Right ventricle myocardium inferior (tissue), 1 donor: ENCODE data around the gene TRIM28. TPM values are rescaled to one million over a fixed set of nuclear protein-coding genes. Genes with fewer than 3 reads are reported as not detected.
A peak's percentile ranks its signal among the peaks of the same experiment; 100 is the strongest.
"Not testable (repeated sequence)": the region's sequence is repeated elsewhere in the genome, so short reads cannot be mapped to it uniquely, and the experiment has no call there.

Source experiments
- ATAC-seq: fragments of 200-7000 bp; cut with Tn5 transposase; one replicate; pipeline ENCODE4 v1.9.1; 2020; ENCODE audit warnings: mild to moderate bottlenecking, moderate library complexity
- DNase-seq: peaks from one replicate; pipeline ENCODE4 v3.0.0; 2021; ENCODE audit errors: missing footprints
- intact Hi-C: fragments of 100-400 bp; cut with DNase I; formaldehyde crosslinking; loops from one replicate; pipeline ENCODE4 v1.11.0; 2022
- long read RNA-seq: library from polyadenylated mRNA; unstranded; transcript quantifications from one replicate; pipeline ENCODE4 v2.0.0, GENCODE V29; 2021
- total RNA-seq: library from RNA; stranded (reverse); fragmentation: NEBNext Ultra II Directional; extraction: Animal tissue kit (Norgen Biotek cat#: 25700); gene quantifications from one replicate; pipeline ENCODE4 v1.2.1, GENCODE V29; 2021
- donor health status: DM: no; HTN: yes; CAD: no; lungs with severe emphysema.

The TRIM28 gene
- total RNA-seq = 143 TPM
- long read RNA-seq, transcript TRIM28-201 (17 exons, 2,960 nt) = major isoform, 95 of 119 reads
- long read RNA-seq, partial matches to known transcripts = 13 of 119 reads
- long read RNA-seq, other reads (novel, unspliced or antisense) = 10 of 119 reads

DNA sequence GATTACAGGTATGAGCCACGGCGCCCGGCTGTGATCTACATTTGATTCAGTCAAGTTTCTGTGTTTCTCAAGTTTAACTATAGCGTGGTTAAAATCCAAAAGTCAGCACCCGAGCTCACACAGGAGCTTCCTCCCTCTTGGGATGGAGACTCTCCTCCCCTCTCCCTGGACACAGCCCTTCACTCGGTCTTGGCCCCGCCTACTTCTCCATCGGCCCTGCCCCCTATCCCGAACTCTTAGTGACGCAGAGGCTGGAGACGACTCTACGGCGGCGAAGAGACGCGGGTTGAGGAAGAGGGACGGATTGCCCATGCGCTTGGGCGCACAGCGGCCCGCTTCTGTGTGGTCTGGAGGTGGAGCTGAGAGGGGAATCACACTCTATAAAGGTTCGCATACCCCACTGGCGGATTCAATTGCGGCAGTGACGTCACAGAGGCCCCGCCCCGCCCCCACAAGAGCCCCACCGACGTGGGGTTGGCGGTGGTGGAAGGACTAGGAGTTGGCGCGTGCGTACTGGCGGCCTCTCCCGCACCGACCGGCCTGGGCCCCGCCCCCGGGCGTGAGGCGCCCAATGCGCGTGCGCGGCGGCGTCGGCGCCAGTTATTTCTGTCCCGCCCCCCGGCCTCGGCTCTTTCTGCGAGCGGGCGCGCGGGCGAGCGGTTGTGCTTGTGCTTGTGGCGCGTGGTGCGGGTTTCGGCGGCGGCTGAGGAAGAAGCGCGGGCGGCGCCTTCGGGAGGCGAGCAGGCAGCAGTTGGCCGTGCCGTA lies at the start of gene TRIM28:
TSS of gene TRIM28 (plus strand) at position 239 of the 765 bp plus-strand sequence. CDS start 694 bp downstream, outside the sequence.
- DNase-seq (peak; percentile 98), ATAC-seq (peak; percentile 97)
- intact Hi-C loops = loop anchor here (1.0 kb wide), 1 partner anchor 24 kb away; no protein-coding TSS in a partner anchor

- intact Hi-C loops = no loop called here
- DNase-seq (no peak), ATAC-seq (no peak)
These were observed 46.2 kb upstream of the TRIM28 start for GRCh38 chr19:58497634-58498170.

- intact Hi-C loops = no loop called here
- ATAC-seq (peak; percentile 12), DNase-seq (no peak)
These were observed 45.4 kb upstream of the TRIM28 start for GRCh38 chr19:58498316-58499020.

DNA sequence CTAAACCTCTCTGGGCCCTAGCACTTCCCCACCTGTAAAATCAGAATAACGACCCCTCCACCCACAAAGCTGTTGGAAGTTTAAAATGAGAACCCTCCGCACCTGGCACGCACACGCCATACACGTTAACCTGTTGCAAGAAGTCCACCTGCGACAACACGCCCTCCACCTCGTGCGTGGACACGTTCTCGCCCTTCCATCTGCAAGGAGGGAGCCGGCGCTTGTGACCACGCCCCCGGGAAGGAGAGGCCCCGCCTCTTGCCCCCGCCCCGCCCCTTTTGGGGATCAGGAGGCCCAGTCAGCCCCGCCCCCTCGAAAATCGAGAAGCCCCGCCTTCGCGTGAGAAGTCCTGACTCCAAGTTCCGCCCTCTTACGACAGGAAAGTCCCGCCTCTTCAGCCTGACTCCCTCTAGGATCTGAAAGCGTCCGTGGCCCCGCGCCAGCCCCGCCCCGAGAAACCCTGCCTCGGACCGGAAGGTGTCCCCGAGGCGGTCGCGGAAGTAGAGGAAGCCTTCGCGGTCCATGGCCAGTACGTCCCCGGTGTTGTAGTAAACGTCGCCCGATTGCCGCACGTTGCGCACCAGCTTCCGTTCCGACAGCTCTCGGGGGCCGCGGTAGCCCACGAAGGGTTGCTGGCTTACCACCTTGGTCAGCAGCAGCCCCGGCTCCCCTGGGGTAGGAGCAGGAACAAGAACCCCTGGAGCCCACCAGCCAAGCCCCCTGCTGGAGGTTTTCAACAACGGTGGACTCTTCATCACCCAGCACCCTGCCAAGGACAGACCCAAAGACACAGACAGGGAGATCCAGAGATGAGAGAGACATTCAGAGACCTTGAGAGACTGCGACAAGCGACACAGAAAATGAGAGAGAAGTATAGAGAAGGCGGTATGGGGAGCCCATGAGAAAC lies 44.6 kb upstream of the TRIM28 start:
- intact Hi-C loops = no loop called here
- peak; percentile 99 for DNase-seq
- ATAC-seq = peak; percentile 98

- no peak for ATAC-seq
- DNase-seq = no peak
- intact Hi-C loops = no loop called here
These were observed 43.6 kb upstream of the TRIM28 start for GRCh38 chr19:58500242-58500641.

DNA sequence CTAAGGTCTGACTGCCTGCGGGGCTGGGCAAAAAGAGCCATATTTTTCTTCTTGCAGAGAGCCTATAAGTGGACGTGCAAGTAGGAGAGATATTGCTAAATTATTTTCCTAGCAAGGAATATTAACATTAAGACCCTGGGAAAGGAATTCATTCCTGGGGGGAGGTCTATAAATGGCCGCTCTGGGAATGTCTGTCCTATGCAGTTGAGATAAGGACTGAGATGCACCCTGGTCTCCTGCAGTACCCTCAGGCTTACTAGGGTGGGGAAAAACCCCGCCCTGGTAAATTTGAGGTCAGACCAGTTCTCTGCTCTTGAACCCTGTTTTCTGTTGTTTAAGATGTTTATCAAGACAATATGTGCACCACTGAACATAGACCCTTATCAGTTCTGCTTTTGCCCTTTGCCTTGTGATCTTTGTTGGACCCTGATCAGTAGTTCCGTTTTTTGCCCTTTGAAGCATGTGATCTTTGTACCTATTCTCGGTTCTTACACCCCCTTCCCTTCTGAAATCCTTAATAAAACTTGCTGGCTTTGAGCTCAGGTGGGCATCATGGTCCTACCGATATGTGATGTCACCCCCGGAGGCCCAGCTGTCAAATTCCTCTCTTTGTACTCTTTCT lies 36.2 kb upstream of the TRIM28 start:
- ATAC-seq, DNase-seq, intact Hi-C loops: not testable (repeated sequence)

GRCh38 chr19:58509731-58510083 lies 34.2 kb upstream of the TRIM28 start:
- intact Hi-C loops = no loop called here
- no peak for DNase-seq
- ATAC-seq = no peak

DNA sequence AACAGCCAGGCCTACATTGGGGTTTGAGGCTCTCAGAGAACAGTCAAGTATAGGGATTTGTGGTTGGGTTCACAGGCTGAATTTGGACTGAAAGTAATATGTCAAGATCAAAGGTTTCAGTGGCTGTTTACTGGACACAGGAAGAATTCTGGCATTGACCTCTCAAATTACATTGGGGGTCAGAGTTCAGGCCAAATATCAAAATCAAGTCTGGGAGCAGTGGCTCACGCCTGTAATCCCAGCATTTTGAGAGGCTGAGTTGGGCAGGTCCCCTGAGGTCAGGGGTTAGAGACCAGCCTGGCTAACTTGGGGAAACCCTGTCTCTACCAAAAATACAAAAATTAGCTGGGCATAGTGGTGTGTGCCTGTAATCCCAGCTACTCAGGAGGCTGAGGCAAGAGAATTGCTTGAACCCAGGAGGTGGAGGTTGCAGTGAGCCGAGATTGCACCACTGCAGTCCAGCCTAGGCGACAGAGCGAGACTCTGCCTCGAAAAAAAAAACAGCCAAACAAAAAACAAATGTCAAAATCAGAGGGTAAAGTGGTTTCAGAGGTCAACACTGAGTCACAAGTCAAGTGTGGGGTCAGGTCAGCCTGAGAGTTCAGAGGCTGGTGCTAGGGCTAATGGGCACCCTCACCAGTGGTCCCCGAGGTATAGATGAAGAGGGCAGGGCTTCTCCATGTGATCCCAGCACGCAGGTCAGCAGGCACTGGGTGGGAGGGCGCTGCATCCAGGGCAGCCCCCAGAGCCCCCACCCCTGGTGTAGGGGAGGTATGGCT lies 33.6 kb upstream of the TRIM28 start:
- intact Hi-C loops = no loop called here
- ATAC-seq (no peak), DNase-seq (no peak)

DNA sequence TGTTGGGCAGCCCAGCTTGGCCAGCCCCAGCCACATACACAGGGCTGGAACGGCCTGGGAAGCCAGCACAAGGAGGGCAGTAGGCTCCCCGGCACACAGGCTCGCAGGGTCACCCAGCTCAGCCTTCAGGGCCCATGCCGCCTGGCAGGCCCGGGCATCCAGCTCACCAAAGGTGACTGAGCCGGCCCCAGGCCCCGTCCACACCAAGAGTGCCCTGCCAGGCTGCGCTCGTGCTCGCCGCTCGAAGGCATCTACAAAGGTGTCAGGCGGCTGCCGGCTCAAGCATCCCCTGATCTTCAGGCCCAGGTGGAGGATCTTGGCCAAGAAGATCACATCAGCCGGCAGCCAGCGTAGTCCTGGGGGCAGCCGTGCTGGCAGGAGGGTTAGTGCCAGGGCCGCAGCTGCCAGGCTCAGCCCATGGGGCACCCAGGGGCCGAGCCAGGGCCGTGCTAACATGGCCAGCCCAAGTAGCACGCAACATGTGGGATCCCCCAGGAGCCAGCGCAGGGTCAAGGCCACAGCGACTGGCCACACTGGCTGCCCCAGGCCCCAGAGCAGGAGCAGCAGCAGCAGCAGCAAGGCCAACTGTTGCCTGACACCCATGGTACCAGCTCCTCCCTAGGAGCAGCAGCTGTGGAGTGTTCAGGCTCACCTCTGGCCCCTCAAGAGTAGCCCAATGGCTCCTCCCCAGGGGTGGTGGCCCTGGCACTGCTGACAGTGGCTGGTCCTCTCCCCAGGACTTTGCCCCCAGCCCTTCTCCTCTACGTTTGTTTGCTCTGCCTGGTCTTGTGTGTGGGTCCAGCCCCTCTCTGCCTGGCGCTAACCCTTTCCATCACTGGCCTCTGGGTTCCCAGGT lies 32.3 kb upstream of the TRIM28 start, which contains the start of gene SLC27A5:
TSS of gene SLC27A5 (minus strand) at position 640 of the 856 bp plus-strand sequence. CDS start at position 603, 37 bp downstream.
- no peak for DNase-seq
- intact Hi-C loops = no loop called here
- ATAC-seq = no peak

DNA sequence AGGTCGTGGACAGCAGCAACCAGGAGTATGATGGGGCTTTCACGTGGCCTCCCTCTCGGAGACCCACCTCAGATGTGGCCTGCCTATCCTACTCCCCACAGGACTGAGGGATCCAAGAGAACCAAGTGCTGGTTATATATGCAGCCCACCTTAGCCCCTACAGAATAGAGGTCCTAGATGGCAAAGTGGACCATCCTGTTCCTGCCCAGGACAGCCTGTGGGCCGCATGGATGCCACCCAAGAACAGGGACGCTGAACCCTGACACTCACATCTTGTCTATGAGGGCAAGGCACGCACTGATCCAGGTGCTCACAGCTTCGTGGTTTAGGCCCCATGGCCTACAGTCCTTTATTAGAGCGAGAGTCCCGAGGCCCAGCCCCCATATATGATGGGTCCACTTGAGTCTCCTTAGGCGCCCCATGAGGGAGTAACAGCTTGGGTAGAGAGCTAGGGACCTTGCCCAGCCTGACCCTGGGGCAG lies 30.6 kb upstream of the TRIM28 start:
- intact Hi-C loops = no loop called here
- ATAC-seq = peak; percentile 2

DNA sequence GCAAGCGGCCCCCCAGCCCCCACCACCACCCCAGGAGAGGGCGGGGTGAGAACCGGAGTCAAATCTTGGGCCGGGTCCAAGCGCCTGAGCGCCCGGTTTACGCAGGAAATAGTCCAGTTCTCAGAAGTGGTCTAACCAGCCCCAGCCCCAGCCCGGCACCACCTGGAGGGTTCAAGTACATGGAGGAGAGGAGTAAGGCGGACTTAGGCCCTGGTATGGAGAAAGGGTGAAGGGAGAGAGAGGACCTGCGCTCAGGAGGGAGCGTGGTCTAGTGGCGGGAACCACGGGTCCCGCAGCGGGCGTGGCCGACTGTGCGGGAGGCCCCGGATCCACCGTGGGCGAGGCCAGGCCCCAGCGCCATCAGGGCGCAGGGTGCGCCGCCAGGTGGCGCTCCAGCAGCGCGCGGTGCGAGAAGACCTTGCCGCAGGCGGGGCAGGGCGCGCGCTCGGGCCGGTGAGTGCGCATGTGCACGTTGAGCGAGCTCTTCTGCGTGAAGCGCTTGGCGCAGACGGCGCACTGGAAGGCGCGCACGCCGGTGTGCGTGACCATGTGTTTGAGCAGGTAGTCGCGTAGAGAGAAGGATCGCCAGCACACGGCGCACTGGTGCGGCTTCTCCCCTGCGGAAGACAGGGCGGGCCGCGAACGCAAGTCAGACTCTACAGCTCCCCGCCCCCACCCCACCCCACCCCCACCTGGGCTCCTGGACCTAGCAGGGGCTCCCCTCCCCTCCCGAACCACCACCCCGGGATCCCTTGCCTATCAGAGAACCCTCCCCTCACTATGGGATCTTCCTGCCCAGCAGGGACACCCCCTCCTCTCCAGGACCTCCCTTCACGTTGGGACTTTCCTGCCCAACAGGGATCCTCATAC lies 29.9 kb upstream of the TRIM28 start:
- intact Hi-C loops = no loop called here
- DNase-seq = peak; percentile 95
- peak; percentile 93 for ATAC-seq

More for the DNA sequence above, 30.6 kb upstream of the TRIM28 start:
- no peak for DNase-seq

DNA sequence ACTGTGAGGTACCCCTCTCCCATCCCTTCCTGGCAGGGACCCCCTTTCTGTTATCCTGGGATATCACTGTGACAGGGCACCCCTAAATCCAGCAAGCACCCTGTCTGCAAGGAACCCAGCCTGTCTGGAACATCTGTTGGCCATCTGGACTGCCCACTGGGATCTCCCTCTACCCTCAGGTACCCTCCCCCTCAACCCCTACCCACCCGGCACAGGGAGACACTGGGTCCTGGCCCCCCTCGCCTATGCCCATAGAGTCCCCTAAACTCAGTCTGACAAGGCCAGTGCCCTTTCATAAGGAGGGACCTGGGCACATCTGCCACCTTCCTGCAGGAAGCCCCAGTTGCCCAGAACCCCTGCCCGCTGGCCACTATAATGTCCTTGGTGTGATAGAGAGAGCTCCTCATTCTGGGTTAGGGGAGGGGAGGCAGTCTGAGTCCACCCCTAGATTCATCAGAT lies 29.3 kb upstream of the TRIM28 start:
- intact Hi-C loops = no loop called here
- DNase-seq (no peak), ATAC-seq (no peak)

DNA sequence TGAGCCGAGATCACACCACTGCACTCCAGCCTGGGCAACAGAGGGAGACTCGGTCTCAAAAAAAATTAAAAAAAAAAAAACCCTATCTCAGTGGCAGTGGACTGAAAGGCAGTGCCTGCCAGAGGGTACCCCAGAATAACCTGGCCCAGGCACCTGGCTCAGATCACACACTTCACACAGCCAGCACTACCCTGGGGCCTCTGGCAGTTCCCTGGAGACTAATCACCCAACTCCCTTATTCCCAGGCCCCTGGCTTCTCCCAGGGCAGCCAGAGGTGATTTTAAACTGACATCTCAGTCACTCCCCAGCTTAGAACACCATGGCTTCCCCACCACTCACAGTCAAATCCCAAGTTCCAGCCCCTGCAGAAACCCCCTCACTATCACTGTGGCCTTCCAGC lies 28.6 kb upstream of the TRIM28 start:
- intact Hi-C loops = no loop called here
- DNase-seq = no peak
- ATAC-seq = no peak

DNA sequence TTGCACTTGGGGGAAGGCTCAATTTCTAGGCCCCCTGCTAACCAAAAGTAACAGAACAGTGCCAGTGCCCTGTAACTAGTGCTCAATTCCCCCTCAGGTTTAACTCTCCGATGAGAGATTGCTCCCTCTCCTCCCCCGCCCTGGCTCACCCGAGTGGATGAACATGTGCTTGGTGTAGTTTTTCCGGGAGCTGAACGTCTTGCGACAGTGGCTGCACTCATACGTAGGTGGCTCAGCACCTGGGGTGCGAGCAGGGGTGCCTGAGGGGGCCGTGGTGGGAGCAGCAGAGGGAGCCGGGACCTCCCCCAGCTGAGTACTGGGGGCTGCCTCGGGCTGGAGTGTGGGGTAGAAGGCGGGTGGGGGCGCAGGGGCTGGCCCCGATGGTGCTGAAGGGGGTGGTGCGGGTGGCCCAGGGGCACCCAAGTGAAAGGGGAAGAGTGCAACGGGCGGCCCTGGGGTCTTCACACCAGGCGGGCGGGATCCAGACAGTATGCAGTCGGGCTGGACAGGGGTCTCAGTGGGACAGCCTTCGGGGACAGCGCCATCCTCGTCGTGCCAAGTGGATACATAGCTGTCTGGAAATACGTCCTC lies 27.5 kb upstream of the TRIM28 start:
- ATAC-seq (no peak), DNase-seq (no peak)
- intact Hi-C loops = no loop called here
